Lower leg skin (tissue), 3 donors: Measurements from ENCODE around the gene PKD1.
"Not testable (repeated sequence)": the region's sequence is repeated elsewhere in the genome, so short reads cannot be mapped to it uniquely, and the experiment has no call there.

Source experiments
- POLR2A ChIP-seq, 2 donors: fragments of 450-650 bp; IDR thresholded peaks; one replicate each; pipeline ENCODE4 v1.6.1; 2016 to 2017; ENCODE audit warnings: antibody characterized with exemption in 2 of 2, mild to moderate bottlenecking in 1 of 2, moderate library complexity in 1 of 2
- TF ChIP-seq, protein P1 (sequence below), 3 donors: fragments of 450-650 bp; IDR thresholded peaks; one replicate each; pipeline ENCODE4 v1.5.1; 2016; ENCODE audit warnings: antibody characterized with exemption in 3 of 3, mild to moderate bottlenecking in 3 of 3, moderate library complexity in 2 of 3

DNA sequence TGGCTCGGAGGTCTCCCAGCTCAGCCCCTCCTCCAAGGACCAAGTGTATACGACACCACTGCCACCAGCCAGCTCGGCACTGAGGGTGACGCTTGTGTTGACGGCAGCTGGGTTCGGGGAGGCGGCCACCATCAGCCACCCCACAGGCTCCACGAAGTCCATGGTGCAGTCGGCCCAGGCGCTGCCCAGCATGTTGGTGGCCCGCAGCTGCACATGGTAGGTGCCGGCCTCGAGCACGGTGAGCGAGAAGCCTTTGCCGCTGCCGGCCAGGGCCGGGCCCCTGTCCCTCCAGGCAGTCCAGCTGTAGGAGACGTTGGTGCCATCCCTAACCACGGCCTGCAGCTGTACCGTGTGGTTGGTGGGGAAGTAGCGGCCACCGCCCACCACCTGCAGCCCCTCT is 25.8 kb downstream of the PKD1 start:
- TF ChIP-seq POLR2A (IDR thresholded peaks at IDR 0.05), result not testable (repeated sequence)
- TF ChIP-seq, protein P1, sequence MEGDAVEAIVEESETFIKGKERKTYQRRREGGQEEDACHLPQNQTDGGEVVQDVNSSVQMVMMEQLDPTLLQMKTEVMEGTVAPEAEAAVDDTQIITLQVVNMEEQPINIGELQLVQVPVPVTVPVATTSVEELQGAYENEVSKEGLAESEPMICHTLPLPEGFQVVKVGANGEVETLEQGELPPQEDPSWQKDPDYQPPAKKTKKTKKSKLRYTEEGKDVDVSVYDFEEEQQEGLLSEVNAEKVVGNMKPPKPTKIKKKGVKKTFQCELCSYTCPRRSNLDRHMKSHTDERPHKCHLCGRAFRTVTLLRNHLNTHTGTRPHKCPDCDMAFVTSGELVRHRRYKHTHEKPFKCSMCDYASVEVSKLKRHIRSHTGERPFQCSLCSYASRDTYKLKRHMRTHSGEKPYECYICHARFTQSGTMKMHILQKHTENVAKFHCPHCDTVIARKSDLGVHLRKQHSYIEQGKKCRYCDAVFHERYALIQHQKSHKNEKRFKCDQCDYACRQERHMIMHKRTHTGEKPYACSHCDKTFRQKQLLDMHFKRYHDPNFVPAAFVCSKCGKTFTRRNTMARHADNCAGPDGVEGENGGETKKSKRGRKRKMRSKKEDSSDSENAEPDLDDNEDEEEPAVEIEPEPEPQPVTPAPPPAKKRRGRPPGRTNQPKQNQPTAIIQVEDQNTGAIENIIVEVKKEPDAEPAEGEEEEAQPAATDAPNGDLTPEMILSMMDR (IDR thresholded peaks at IDR 0.05), result not testable (repeated sequence)
